Ovary (tissue), 3 donors: ENCODE measurements around the gene SOCS2.

Experiments
- CTCF ChIP-seq, 3 donors: fragments of 450-650 bp in 2 of 3; fragments of 200-600 bp in 1 of 3; IDR thresholded peaks; one replicate each; pipeline versions ENCODE4 v1.5.1 to v1.8.0; 2016 to 2022; ENCODE audit warnings: antibody characterized with exemption in 3 of 3, mild to moderate bottlenecking in 1 of 3
- EP300 ChIP-seq: sonication (generic); formaldehyde crosslinking; IDR thresholded peaks from one replicate; pipeline ENCODE4 v1.6.1; 2017; ENCODE audit warnings: antibody characterized with exemption
- donor health status: DM: no; HTN: no; CAD: no.

- TF ChIP-seq CTCF (IDR thresholded peaks at IDR 0.05) (no peak), EP300 (no peak)
These were observed 5.7 kb downstream of the SOCS2 start for GRCh38 chr12:93578221-93578620.
